ENCODE data around the gene NSL1. TPM values are rescaled to one million over a fixed set of nuclear protein-coding genes. Genes with fewer than 3 reads are reported as not detected.
"Not testable (repeated sequence)": the region's sequence is repeated elsewhere in the genome, so short reads cannot be mapped to it uniquely, and the experiment has no call there.

NSL1 gene
- polyA plus RNA-seq, 3 donors = 38.2 to 48.2 (median 47.1) TPM

DNA sequence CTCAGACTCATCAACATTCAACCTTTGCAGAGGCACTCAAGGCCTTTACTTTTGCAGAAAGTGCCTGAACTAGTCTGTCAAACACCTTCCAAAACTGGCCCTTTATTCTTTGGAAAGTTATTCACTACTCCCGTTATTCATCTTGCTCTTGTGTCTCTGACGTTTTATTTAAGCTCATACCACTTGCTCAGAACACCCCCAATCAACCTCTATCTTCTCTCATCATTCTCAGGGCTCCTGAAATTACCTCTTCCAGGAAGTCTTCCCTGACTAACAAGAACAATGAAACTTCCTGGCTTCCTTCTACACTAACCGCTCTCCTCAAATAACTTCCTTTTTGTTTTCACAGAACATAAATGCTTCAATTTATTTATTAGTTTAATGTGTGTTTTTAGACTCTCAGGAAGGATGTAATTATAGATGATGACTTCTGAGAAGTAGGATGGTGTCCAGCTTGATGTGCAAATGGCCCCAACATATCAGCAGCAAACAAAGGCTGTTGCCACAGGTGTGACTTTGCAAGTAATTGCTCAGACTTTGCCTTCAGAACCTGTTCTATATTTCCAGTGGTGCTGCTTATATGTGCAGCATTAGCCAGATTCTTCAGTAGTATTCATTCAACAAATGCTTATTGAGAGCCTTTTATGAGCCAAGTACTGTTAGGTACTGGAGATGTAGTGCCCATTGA, 69.2 kb downstream of the NSL1 start:
- DNase-seq (ENCODE audit: extremely low read depth in 1 of 11, low read depth in 9 of 11, low spot score in 4 of 11) = no peak

DNA sequence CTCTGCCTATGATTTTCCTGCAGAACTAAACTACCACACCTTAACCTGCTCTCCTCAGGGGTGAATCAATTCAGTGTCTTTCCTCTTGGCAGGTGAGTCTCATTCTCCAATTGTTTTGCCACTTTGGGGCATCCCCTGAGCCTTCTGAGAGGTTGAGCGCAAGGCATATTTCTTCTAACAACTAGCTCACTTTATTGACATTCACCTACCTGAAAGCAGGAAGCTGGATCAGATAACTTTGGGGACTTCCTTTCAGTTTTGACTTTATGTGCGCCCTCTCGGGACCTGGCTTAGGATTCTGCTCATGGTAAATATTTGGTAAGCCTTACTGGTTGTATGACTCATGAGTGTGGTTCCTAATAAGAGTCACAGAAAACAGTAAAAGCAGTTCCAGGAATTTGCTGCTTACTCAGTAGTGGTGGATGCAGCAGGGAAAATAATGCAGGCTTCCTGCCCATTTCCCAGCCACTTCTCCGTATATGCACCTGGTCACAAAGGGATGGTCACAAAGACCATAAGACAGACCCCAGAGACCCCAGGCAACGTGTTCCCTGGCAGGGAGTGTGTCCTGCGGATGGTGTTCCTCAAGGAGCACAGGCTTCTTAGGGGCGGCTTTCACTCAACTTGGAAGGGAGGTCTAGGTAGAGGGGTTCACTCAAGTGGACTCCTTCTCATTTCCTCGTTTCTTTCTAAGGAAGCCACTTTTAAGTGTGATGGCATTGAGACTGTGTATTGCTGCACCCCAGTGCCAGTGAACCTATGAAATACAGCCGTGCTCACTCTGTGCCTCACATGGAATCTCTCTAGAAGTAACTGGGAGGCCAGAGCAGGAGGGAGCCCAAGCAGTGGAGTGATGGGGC, 70.0 kb downstream of the NSL1 start:
- no peak for DNase-seq (ENCODE audit: extremely low read depth in 1 of 11, low read depth in 9 of 11, low spot score in 4 of 11)

DNA sequence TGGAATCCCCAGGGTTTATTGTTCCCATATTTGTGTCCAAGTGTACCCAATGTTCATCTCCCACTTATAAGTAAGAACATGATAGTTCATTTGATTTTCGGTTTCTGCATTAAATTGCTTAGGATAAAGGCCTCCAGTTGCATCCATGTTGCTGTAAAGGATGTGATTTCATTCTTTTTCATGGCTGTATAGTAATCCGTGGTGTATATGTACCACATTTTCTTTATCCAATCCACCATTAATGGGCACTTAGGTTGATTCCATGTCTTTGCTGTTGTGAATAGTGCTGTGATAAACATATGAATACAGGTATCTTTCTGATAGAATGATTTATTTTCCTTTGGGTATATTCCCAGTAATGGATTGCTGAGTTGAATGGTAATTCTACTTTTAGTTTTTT, 71.9 kb downstream of the NSL1 start:
- DNase-seq (ENCODE audit: extremely low read depth in 1 of 11, low read depth in 9 of 11, low spot score in 4 of 11) = no peak

DNA sequence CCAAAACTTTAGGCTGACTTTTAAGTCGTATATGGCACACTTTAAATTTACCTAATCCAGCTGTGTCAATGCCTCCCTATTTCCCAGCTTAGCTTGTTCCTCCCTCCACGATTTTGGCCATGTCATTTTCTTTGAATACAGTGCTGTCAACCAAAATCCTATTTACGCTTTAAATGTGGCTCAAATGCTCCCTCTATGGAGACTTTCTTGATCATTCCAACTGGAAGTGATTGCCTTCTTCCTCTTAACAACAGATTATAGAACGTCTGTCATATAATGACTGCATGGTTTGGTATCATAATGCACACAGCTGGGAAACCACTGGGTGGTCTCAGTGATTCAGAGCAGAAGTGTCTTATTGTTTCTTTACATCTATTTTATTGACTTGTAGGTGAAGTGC, 73.1 kb downstream of the NSL1 start:
- DNase-seq (ENCODE audit: extremely low read depth in 1 of 11, low read depth in 9 of 11, low spot score in 4 of 11) = no peak

DNA sequence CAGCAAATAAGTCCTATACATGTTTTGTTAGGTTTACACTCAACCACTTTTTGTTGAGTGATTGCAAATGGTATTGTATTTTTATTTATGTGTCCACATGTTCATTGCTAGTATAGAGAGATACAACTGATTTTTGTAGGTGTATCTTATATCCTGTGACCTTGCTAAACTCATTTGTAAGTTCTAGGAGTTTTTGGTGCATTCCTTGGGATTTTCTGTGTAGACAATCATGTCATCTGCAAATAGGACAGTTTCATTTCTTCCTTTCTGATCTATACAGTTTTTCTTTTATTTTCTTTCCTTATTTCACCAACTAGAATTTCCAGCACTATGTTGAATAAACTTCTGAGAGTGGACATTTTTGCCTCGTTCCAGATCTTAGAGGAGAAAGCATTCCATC, 75.4 kb downstream of the NSL1 start:
- DNase-seq (ENCODE audit: extremely low read depth in 1 of 11, low read depth in 9 of 11, low spot score in 4 of 11) = no peak

DNA sequence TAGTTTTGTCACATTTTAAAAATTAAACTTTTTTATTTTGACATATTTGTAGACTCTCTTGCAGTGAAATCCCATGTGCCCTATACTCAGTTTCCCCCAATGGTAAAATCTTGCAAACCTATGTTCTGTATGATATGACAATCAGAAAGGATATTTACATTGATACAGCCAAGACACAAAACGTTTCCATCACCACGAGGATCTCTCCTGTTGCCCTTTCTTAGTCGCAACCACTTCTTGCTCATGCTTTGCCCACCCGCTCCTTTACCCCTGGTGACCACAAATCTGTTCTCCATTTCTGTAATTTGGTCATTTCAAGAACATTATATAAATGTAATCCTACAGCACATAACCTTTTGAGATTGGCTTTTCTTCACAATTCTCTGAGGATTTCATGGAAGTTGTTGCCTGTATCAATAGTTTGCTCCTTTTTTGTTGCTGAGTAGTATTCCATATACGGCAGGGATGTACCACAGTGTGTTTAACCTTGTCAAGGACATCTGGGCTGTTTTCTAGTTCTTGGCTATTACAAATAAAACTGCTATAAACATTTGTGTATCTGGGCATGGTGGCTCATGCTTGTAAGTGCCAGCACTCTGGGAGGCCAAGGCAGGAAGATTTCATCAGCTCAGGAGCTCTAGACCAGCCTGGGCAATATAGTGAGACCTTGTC, 78.0 kb downstream of the NSL1 start:
- DNase-seq (ENCODE audit: extremely low read depth in 1 of 11, low read depth in 9 of 11, low spot score in 4 of 11) = no peak

DNA sequence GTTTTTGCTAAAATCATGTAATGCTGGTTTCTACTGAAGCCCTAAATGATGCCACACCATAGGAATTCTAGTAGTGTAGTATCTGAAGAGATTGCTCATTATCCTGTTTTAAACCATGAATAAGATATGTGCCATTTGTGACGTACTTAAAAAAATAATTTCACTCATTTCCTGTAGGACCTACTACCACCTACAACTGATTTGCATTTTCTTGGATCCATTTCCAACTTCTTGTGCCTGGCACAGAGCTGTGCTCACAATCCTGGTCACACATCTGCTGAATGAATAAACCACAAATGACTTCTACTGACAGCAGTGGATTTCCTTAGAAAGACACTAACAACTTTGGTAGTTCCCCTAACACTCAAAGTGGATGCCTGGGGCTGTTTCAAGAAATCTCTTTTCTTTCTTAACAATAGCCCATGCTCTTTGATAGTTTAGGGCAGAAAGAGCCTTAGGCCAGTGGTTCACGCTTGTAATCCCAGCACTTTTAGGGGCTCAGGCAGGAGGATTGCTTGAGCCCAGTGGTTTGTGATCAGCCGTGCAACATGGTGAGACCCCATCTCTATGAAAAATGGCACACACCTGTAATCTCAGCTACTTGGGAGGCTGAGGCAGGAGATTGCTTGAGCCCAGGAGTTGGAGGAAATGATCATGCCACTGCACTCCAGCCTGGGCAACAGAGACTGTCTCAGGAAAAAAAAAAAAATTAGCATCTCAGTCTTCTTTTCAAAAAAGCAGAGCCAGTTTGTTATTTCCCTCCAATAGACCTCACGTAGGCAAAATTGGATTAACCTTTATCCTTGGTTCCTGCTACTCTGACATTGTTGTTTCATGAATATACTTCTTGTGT, 78.9 kb downstream of the NSL1 start:
- DNase-seq (ENCODE audit: extremely low read depth in 1 of 11, low read depth in 9 of 11, low spot score in 4 of 11) = no peak

DNA sequence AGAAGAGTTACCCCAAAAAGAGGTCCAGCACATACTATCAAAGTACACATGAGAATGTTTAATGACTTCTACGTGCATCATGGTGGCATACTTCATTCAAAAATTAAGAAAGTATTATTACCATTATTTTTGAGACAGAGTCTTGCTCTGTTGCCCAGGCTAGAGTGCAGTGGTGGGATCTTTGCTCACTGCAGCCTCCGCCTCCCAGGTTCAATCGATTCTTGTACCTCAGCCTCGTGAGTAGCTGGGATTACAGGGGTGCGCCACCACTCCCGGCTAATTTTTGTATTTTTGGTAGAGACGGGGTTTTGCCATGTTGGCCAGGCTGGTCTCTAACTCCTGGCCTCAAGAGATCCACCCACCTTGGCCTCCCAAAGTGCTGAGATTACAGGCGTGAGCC, 79.6 kb downstream of the NSL1 start:
- DNase-seq (ENCODE audit: extremely low read depth in 1 of 11, low read depth in 9 of 11, low spot score in 4 of 11) = not testable (repeated sequence)

DNA sequence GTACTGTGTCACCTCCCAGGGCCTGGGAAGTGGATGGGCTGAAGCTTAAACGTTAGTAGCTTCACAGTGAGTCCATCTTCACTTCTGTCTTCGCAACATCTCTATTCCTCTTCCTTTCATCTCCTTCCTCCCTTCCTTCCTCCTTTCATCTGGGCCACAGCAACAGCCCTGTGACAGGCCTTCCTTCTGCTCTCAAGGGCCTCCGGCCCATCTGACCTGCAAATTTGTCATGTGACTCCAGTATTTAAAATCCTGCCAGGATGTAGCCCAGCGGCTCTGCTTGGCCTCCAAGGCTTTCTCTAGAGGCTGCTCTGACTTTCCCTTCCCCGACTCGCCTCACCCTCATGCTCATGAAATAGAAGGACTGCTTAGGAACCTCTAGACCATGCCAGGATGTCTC, 81.0 kb downstream of the NSL1 start:
- no peak for DNase-seq (ENCODE audit: extremely low read depth in 1 of 11, low read depth in 9 of 11, low spot score in 4 of 11)

DNA sequence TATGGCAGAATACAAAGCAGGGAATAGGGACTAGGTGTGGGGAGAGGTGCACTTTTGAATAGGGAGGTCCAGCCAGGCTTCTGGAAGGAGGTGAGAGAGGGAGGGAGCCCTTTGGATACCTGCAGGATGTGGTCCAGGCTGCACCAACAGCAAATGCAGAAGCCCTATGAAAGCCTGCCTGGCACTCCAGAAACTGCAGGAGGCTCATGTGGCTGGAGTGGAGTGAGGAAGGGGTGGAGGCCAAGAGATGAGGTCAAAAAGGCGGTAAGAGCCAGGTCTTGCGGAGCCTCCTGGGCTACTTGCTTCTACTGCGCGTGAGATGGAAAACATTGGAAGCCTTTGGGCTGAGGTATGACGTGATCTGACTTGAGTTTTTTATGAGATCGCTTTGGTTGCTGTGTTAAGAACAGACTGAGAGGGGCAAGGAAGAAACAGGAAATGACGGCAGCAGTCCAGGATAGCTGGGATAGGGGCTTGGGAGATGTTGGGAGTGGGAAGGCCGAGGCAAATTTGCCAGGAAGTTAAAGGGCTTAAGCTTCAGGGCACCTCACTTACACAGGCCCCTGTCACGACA, 87.5 kb downstream of the NSL1 start:
- no peak for DNase-seq (ENCODE audit: extremely low read depth in 1 of 11, low read depth in 9 of 11, low spot score in 4 of 11)

DNA sequence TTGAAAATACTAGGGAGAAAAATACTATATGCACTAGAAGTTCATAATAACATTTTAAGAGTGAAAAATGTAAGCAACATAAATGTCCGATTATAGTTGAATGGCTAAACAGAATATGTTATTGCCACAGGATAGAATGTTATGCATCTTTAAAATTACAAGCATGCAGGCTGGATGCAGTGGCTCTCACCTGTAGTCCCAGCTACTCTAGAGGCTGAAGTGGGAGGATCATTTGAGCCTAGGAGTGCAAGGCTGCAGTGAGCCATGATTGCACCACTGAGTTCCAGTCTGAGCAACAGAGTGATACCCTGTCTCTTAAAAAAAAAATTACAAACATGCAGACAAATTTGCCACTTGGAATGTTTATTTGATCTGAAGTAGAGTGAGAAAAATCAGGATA, 88.9 kb downstream of the NSL1 start:
- no peak for DNase-seq (ENCODE audit: extremely low read depth in 1 of 11, low read depth in 9 of 11, low spot score in 4 of 11)

DNA sequence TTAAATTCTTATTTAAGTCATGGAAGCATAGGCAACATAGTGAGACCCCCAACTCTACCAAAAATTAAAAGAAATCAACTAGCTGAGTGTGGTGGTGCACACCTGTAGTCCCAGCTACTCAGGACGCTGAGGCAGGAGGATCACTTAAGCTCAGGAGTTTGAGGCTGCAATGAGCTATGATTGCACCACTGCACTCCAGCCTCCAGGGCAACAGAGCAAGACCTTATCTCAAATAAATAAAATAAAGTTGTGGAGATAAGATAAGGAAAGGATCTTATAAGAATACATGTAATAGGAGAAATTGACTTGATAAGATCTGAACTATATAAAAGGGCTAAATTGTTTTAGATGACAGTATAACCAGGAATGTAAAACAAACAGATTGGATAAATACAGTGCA, 89.7 kb downstream of the NSL1 start:
- no peak for DNase-seq (ENCODE audit: extremely low read depth in 1 of 11, low read depth in 9 of 11, low spot score in 4 of 11)

DNA sequence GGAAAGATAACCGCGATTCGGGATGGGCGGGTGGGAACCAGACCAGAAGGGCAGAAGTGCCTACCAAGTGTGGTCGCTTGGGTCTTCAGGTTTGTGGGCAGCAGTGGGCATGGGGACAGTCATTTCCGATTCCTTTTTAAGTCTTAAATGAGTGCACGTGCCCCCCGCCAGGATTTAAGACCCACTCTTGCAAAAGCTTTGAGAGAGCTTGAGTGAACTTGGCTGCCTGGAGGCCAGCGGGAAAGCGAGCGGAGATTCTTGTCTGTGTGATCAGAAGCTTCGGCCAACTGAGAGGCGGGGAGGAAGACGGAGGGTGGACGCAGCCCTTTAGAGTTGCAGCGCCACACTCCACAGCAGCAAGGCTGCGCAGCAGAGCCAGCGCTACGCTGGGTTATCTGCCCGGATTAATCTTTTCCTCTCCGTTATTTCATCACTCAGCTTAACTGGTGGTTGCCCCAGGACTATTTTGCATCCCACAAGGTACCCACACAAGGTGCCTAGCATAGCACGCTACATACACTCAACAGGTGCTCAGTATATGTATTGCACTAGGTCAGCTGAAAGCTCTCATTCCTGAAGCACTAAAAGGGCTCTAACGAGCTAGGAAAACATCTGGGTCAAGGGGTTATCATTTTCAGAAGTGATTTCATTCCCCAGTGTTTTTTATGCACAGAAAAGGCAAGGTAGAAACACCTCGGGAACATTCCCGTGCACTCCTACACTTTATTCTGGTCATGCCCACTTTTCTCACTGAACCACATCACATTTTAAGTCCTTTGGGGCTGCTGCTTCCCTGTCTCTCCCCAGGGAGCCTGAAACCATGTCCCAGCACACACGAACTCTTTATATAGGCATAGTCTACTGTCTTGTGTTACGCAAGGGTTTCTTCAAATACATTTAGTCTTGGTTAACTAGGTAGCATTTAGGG, 90.4 kb downstream of the NSL1 start:
- peak in 4 of 11 donors; percentile 26 to 39 (median 34) for DNase-seq (ENCODE audit: extremely low read depth in 1 of 11, low read depth in 9 of 11, low spot score in 4 of 11)

DNA sequence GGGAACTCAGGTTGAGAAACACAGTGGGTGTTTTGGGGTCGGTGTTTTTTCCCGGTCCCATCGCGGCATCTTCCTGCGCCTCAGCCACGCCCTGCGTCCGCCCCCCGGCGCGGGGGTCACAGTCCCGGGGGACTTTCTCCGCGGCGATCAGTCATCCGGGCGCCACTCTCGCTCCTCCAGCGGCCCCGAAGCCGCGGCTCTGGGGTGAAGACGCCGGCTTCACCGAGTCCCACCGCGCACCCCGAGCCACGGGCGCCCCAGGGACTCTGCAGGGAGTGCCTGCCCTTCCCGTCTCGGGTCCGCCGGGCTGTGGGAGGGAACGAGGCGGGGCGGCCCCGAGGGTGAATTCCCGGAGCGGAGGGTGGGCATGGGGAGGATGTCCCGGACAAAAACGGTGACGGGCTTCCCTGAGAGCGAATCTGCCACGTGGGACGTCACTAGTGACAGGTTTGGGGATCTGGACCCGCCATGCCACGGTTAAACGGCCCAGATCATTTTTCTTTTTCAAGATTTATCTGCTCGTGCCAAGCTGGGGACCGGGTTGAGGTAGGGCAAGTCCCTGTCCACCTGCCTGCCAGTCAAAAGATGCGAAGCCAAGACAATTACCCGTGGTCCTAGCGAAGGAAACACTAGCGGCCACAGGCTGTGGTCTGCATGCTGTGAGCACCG, 91.2 kb downstream of the NSL1 start:
- peak in 3 of 11 donors; percentile 4 to 13 (median 11) for DNase-seq (ENCODE audit: extremely low read depth in 1 of 11, low read depth in 9 of 11, low spot score in 4 of 11)

DNA sequence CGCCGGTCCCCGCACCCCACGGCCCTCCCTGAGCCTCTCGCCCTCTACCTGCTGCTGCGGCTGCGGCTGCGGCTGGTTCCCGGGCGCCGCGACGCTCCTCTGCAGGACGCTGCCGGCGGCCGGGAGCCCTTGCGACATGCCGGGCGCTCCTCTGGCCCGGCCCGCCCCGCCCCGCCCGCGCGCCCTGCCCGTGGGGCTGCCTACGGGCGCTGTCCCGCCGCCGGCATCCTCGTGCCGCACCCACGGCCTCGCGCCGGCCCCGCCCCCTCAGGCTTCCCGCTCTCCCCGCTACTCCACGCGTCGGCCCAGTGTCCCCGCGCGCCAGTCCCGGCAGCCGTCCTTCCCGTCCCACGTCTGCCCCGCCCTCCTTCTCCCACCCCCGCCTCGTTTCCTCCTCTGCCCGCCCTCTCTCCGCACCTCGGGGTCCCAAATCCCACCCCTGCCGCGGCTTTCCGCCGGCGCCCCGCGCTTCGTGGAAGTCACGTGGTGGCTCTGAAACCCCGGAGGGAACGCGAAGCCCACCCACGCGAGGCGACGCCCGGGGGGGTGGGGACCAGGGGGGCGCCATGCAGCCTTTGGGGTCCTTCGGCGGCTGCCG, 91.9 kb downstream of the NSL1 start, which contains the start of gene BATF3:
Gene BATF3 (minus strand): TSS at position 216 of the 598 bp plus-strand sequence. CDS start 78 bp downstream, at position 138.
- DNase-seq (ENCODE audit: extremely low read depth in 1 of 11, low read depth in 9 of 11, low spot score in 4 of 11) = peak in 3 of 11 donors; percentile 17 to 28 (median 22)

DNA sequence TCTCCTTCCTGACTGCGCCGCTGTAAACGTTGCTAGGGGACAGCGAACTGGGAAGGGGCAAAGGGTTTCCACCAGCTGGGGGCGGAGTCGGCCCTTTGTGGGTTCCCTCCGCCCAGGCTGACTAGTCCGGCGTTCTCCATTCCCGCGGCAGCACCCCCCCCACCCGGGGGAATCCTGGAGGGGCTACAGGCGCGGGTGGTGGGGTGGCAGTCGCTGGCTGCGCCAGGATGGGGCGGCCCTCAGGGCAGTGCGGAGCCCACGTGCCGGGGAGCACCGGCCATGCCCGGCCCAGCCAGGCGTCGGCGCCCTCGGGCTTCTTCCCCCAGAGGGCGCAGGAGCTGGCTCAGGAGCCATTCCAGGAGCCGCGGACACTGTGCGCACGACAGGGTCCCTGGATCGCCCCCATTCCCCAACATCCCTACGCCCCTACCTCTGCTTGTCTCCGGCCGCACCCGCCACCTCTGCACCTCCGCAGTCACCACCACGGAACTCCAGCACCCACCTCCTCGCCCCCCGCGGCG, 92.4 kb downstream of the NSL1 start:
- peak in 4 of 11 donors; percentile 14 to 26 (median 18) for DNase-seq (ENCODE audit: extremely low read depth in 1 of 11, low read depth in 9 of 11, low spot score in 4 of 11)
